ENCODE measurements around the gene SLC38A5. TPM values are rescaled to one million over a fixed set of nuclear protein-coding genes. Genes with fewer than 3 reads are reported as not detected.

The SLC38A5 gene
- total RNA-seq, 1 donor from 2014 or later = 2.3 TPM

- Histone ChIP-seq H2AFZ (replicated peaks) (no peak overlapping the region), H3K27ac (no peak overlapping the region), H3K4me2 (no peak overlapping the region), H3K27me3 (no peaks in the 10 kb centered on the region), H3K4me1 (no peaks in the 10 kb centered on the region), H3K79me2 (ENCODE audit: low read depth) (peaks cover 18% of the 10 kb centered on the region), H3K9me3 (ENCODE audit: low read depth) (no peaks in the 10 kb centered on the region), H3K36me3 (no peaks in the 10 kb centered on the region), H3K9ac (no peak overlapping the region), H3K4me3 (no peak overlapping the region), H4K20me1 (ENCODE audit: low read depth) (no peaks in the 10 kb centered on the region), H3F3A (ENCODE audit: low read depth) (no peaks in the 10 kb centered on the region)
- Mint-ChIP-seq H3K27me3 (ENCODE audit: insufficient read depth, low read depth) (peaks cover 2% of the 10 kb centered on the region), H3K9me3 (peaks cover 9% of the 10 kb centered on the region), H3K36me3 (peaks cover 5% of the 10 kb centered on the region), H3K4me1 (peaks cover 9% of the 10 kb centered on the region), H3K27ac (no peak overlapping the region), H3K4me3 (no peak overlapping the region)
- no peak for DNase-seq (ENCODE audit: low spot score)
- no peak for TF ChIP-seq EZH2 (IDR thresholded peaks at IDR 0.05)
- TF ChIP-seq EZH2phosphoT487 (IDR thresholded peaks at IDR 0.05) = no peak
These were observed 10.1 kb upstream of the SLC38A5 start for GRCh38 chrX:48480142-48480541.

- H3K9ac ChIP-seq = no peak overlapping the region
- H3K36me3 ChIP-seq = no peaks in the 10 kb centered on the region
- Mint-ChIP-seq H3K27ac (no peak overlapping the region), H3K36me3 (peaks cover 5% of the 10 kb centered on the region), H3K27me3 (ENCODE audit: insufficient read depth, low read depth) (peaks cover 2% of the 10 kb centered on the region), H3K4me3 (no peak overlapping the region), H3K9me3 (peaks cover 9% of the 10 kb centered on the region), H3K4me1 (peaks cover 15% of the 10 kb centered on the region)
- no peak overlapping the region for H3K4me3 ChIP-seq
- H2AFZ ChIP-seq (replicated peaks) = no peak overlapping the region
- no peaks in the 10 kb centered on the region for H4K20me1 ChIP-seq (ENCODE audit: low read depth)
- peaks cover 2% of the 10 kb centered on the region for H3F3A ChIP-seq (ENCODE audit: low read depth)
- H3K4me1 ChIP-seq = peaks cover 2% of the 10 kb centered on the region
- H3K27me3 ChIP-seq = no peaks in the 10 kb centered on the region
- peaks cover 22% of the 10 kb centered on the region for H3K79me2 ChIP-seq (ENCODE audit: low read depth)
- no peaks in the 10 kb centered on the region for H3K9me3 ChIP-seq (ENCODE audit: low read depth)
- no peak for DNase-seq (ENCODE audit: low spot score)
- H3K27ac ChIP-seq = no peak overlapping the region
- TF ChIP-seq EZH2phosphoT487 (IDR thresholded peaks at IDR 0.05) (no peak), CTCF (IDR thresholded peaks at IDR 0.05) (no peak), EZH2 (IDR thresholded peaks at IDR 0.05) (no peak)
- H3K4me2 ChIP-seq = no peak overlapping the region
These were observed 8.7 kb upstream of the SLC38A5 start for GRCh38 chrX:48478806-48479205.

DNA sequence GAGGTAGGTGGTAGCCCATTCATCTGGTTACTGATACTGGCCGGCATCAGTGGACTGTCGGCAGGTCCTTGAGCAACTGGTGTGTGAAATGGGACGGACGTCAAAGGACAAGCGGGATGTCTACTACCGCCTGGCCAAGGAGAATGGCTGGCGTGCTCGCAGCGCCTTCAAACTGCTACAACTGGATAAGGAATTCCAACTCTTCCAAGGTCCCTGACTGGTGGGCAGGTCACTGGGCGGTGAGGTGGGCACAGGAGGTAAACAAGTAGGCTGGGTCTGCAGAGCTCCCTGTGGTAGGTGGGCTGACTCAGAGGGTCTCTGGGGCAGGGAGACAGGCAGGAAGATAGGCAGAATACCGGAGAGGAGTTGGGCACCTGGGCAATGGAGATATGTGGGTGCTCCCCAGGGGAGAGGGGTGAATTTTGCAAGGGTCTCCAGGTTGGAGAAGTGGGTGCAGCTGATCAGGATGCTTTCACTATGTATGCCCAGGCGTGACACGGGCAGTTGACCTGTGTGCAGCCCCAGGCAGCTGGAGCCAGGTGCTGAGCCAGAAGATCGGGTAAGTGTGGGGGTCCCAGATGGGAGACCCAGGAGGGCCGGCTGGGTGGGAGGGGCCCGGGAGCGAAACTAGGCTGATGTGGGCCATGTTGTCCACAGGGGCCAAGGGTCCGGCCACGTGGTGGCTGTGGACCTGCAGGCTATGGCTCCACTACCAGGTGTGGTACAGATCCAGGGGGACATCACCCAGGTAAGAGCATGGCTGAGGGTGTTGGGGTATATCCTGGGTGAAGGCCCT is 8.1 kb upstream of the SLC38A5 start:
- Histone ChIP-seq H3K4me2 (no peak overlapping the region), H3K9me3 (ENCODE audit: low read depth) (no peaks in the 10 kb centered on the region), H2AFZ (replicated peaks) (no peak overlapping the region), H3K79me2 (ENCODE audit: low read depth) (peaks cover 22% of the 10 kb centered on the region), H3K27me3 (no peaks in the 10 kb centered on the region), H3K4me3 (no peak overlapping the region), H4K20me1 (ENCODE audit: low read depth) (no peaks in the 10 kb centered on the region), H3K9ac (no peak overlapping the region), H3F3A (ENCODE audit: low read depth) (peaks cover 9% of the 10 kb centered on the region), H3K4me1 (peaks cover 8% of the 10 kb centered on the region), H3K36me3 (no peaks in the 10 kb centered on the region), H3K27ac (no peak overlapping the region)
- TF ChIP-seq CTCF (IDR thresholded peaks at IDR 0.05) (no peak), EZH2 (IDR thresholded peaks at IDR 0.05) (no peak), EZH2phosphoT487 (IDR thresholded peaks at IDR 0.05) (no peak)
- Mint-ChIP-seq H3K27ac (no peak overlapping the region), H3K36me3 (peaks cover 5% of the 10 kb centered on the region), H3K27me3 (ENCODE audit: insufficient read depth, low read depth) (peaks cover 2% of the 10 kb centered on the region), H3K4me1 (peaks cover 22% of the 10 kb centered on the region), H3K9me3 (peaks cover 10% of the 10 kb centered on the region), H3K4me3 (peak overlapping the region; percentile 91)
- no peak for DNase-seq (ENCODE audit: low spot score)

DNA sequence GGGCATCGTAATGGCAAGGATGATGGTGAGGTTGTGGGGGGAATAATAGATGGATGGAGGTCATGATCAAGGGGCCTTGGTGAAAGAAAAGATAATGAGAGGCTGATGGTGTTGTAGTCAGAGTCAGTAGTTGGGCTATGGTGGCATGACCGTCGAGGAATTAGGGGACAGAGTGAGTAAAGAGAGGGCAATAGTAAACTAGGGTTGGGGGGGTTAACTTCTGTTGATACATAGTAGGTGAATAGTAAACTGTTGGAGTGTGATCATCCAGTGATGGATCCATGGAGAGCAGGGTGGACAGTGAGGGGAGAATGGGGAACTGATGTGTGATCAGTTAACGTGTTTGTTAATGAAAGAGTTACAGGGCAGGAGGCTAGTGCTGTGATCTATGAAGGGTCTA is 6.9 kb upstream of the SLC38A5 start:
- Histone ChIP-seq H3K27ac (no peak overlapping the region), H3K4me2 (peak overlapping the region; percentile 81), H4K20me1 (ENCODE audit: low read depth) (no peaks in the 10 kb centered on the region), H3K36me3 (no peaks in the 10 kb centered on the region), H3K9ac (no peak overlapping the region), H3K9me3 (ENCODE audit: low read depth) (no peaks in the 10 kb centered on the region), H3K27me3 (no peaks in the 10 kb centered on the region), H3F3A (ENCODE audit: low read depth) (peaks cover 15% of the 10 kb centered on the region), H2AFZ (replicated peaks) (no peak overlapping the region), H3K4me1 (peaks cover 15% of the 10 kb centered on the region), H3K4me3 (peak overlapping the region; percentile 62), H3K79me2 (ENCODE audit: low read depth) (peaks cover 22% of the 10 kb centered on the region)
- Mint-ChIP-seq H3K36me3 (peaks cover 3% of the 10 kb centered on the region), H3K4me1 (peaks cover 31% of the 10 kb centered on the region), H3K27ac (no peak overlapping the region), H3K9me3 (peaks cover 13% of the 10 kb centered on the region), H3K27me3 (ENCODE audit: insufficient read depth, low read depth) (peaks cover 5% of the 10 kb centered on the region), H3K4me3 (peak overlapping the region; percentile 91)
- TF ChIP-seq EZH2 (IDR thresholded peaks at IDR 0.05) (no peak), CTCF (IDR thresholded peaks at IDR 0.05) (no peak), EZH2phosphoT487 (IDR thresholded peaks at IDR 0.05) (no peak)
- no peak for DNase-seq (ENCODE audit: low spot score)

Measured in neural progenitor cell (in vitro differentiated cells).